ENCODE data around the gene C4orf36.
A peak's percentile ranks its signal among the peaks of the same experiment; 100 is the strongest.

Gene C4orf36, protein sequence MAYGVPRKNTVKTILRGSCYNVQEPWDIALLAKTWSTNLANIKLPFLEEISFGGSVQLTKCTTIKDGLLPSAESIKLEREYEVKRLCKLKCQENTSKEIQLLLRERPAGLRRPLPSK

DNA sequence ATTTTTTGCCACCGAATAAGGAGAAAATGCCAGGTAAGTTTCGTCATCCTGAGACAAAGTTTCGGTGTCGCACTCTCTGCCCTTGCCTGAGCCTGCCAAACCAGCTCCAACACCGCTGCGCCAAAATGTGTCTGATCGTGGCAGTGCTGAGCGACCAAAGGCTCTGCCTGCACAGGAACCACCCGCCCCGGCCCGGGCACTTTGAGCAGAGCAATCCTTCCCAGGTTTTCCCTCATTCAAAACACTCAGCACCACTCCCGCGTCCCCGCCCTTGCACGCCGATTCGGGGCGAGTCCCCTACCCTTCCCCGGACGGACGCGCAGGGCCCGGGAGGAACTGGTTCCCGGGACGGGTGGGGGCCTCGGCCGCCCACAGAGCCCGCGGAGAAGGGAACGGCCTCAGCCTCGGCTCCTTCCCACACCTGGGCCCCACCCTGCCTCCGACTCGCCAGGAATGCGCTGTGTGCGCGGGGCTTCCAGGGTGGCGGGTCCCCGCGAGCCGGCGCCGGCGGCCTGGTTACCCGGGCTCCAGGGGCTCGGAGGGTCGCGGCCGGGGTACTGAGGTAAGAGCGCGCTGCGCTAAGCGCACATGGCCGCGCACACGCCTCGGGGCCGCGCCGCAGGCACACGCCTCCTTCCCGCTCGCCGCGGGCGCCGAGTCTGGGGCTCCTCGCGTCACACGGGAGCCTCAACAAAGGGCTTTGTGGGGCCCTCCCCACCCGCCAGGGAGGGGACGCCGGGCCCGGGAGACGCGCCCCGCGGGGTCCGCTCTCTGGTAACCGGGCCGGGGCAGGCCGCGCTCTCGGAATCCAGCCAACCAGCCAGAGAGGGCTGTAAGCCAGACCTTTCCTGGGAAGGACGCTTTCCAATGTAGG, at the start of gene C4orf36:
TSS of gene C4orf36 (minus strand) at position 661 of the 874 bp plus-strand sequence. CDS start 902 bp downstream, outside the sequence.
- peak; percentile 50 for DNase-seq

GRCh38 chr4:86940920-86941460, 48.8 kb upstream of the C4orf36 start:
- DNase-seq = no peak

- DNase-seq = no peak
Measured at GRCh38 chr4:86939729-86940575, 47.7 kb upstream of the C4orf36 start.

DNA sequence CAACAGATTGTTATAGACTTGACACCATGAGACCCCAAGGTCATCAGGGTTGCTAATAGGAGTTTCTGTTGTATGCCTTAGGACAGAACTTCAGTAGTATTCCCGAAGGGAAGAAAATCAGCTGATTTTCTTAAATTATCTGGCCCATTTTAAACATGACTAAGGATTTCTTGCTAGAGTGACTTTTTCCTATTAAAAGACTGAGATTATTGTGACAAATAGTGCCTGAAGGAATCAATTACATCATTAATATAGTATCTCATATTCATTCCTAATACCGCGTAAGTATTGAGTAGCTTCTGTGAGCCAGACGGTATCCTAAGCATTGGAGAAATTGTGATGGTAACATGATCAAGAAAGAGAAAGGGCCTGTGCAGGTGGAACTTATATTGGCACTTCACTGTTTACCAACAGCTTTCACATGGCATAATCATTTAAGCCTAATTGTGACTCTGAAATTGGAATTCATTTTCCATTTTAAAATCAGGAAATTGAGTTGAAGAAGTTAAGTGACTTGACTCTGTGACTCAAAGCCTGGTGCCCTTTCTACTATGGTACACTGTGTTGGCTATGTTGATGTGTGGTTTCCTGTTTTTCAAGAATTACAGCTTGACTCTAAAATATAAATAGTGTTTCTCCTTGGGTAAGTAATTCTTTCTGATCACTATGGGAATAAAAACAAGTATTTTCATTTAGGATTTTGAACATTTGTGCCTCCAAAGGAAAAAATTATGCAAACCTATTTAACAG, 46.7 kb upstream of the C4orf36 start:
- DNase-seq = no peak

DNA sequence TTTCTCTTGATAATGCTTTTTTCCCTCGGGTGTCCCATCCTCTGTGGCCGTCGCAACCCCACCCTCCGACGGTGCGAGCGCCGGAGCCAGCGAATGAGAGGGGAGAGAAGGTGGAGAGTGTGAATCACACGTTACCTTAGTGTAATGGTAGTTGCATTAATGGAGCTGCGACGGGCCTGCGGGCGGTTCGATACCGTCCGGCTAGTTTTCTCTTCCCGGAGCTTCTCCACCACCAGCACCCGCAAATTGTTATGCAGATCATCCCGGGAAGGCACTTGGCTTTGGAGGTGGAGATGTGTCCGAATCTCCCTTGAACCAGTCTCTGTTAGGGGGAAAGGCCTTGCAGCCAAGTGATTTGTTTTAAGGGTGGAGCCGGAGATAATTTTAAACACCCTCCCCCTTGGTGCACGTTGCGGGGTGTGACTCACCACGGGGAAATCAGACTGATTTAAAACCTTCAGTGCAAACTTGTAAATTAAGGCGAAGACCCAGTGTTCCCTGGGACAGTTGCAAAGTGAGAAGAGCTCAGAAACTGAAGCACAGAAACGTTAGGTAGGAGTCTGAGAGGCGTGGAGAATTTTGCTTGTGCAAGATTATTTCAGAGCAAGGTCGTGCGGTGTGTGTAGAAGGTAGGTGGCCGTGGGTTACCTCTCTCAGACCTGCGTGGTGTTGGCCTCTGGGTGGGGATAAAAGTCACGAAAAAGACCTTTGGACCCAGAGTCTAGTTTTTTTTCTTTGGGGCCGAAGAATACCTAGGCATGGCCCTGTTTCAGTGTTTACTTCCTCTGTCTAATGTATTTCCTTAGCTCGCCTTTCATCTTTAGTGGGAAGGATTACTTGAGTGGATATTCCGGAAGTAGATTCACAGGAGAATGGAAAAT, 43.9 kb upstream of the C4orf36 start:
- peak; percentile 37 for DNase-seq

DNA sequence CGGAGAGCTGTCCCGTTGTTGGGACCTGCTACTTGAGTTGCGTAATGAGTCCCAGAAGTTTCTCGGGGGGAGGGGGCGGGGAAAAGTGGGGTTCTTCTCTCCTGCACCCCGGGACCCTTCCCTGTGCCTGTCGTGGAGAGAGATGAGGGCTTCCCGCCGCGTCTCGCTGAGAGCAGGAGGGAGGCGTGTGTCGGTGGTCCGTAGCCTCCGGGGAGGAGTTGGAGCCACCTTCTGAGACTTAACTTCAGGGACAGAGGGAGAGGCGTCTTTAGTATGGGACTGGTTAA, 43.3 kb upstream of the C4orf36 start:
- no peak for DNase-seq

GRCh38 chr4:86934771-86935565, 42.7 kb upstream of the C4orf36 start, which contains the start of gene AFF1:
TSS of gene AFF1 (plus strand) at chr4:86935011. CDS start at chr4:86948534, 13,523 bp downstream.
- peak; percentile 92 for DNase-seq

- no peak for DNase-seq
Measured at GRCh38 chr4:86934147-86934770, 42.0 kb upstream of the C4orf36 start.

DNA sequence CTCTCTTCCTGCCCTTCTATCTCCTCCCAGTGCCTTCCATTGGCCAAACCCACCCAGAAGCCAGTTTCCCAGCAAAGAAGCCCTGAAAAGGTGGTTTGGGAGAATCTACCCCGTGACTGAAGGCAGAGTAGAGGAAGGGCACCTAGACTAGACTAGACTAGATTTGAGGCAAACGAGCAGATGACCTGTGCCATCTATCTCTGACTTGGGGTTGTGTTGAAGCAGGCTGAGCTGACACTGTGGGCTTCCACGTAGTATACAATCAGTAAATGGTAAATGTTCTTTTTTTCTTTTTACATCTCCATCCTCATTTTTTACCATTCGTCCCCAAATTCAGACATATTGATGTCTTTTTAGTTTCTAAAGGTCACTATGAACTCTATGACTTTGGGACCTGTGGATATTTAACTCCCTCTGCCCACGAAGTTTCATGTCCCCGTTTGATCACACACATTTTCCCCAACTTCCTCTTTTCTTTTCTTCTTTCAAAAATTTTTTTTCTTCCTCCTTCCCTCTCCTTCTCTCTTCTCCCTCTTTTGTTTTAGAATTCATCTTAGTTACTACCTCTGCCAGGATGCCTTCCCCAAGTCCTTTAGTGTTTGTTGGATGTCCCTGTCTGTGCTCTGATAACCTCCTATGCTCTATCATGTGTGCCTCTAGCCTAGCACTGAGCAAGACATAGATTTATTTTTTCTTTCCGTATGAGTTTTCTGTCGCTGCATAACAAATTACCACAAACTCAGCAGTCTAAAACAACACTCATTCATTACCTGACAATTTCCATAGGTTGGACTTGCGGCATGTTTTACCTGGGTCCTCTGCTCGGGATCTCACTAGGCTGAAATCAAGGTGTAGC, 36.4 kb upstream of the C4orf36 start:
- DNase-seq = no peak

GRCh38 chr4:86927843-86928395, 35.7 kb upstream of the C4orf36 start:
- DNase-seq = no peak

DNA sequence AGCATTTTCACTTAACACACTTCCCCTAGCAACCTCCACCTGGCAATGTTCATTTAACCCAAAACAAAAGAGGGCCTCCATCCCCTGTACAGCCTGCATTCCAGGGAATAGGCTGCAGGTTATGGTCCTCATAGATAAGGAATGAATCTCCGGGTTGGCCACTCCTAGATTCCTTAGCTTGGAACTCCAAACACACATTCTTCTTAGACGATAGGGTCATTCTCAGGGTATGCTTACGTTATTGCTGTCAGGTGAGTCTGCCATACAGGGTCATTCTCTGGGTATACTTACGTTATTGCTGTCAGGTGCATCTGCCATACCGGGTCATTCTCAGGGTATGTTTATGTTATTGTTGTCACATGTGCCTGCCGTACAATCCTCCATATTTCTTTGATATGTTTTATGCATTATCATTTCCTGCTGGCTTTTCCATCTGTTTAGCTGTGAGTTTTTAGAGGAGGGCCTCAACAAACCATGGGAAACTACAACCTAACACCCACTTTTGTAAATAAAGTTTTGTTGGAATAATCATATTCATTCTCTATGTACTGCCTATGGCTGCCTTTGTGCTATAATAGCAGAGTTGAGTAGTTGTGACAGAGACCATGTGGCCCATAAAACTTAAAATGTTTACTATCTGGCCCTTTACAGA, 34.3 kb upstream of the C4orf36 start:
- no peak for DNase-seq

DNA sequence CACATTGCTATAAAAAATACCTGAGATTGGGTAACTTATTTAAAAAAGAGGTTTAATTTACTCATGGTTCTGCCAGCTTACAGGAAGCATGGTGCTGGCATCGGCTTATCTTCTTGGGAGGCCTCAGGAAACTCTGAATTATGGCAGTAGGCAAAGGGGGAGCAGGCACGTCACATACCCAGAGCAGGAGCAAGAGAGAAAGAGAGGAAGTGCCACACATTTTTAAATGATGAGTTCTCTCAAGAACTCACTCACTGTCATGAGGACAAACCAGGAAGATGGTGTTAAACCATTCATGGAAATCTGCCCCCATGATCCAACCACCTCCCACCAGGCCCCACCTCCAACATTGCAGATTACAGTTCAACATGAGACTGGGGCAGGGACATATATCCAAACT, 32.6 kb upstream of the C4orf36 start:
- DNase-seq = peak; percentile 32

DNA sequence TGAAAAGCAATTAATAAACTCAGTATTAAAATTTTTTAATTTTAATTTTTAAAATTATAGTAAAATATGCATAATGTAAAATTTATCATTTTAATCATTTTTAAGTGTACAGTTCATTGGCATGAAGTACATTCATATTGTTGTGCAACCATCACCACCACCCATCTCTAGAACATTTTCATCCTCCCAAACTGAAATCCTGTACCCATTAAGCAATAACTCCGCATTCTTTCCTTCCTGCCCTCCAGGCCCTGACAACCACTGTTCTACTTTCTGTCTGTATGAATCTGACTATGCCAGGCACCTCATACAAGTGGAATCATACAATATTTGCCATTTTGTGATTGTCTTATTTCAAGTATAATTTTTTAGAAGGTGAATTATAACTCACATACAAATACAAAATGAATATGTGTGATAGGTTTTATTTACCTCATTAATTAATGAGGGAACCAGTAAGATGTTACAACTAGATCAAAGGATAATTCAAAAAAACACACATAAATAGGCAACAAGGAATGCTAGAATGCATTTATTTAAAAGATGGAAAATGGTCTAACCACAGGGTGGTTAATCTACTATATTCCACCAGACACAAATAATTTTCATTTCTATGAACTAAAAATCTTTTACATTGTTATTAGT, 29.5 kb upstream of the C4orf36 start:
- DNase-seq = no peak

DNA sequence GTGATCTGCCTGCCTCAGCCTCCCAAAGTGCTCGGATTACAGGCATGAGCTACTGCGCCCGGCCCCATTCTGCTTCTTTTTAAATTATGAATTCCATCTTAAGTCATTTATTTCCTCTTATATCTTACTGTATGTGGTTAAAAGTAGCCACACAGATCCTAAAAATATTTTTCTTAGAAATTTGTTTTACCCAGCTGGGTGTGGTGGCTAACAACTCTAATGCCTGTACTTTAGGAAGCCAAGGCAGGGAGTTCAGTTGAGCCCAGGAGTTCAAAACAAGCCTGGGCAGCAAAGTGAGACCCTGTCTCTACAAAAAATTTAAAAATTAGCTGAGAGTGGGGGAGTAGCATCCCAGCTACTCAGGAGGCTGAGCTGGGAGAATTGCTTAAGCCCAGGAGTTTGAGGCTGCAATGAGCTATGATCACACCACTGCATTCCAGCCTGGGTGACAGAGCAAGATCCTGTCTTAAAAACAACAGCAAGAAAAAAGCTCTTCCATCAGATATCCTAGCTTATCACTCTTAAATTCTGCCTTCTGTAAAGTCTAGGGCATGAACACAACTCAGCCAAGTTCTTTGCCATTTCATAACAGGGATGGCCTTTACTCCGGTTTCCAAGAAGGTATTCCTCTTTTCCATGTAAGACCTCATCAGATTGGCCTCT, 27.5 kb upstream of the C4orf36 start:
- DNase-seq = no peak

DNA sequence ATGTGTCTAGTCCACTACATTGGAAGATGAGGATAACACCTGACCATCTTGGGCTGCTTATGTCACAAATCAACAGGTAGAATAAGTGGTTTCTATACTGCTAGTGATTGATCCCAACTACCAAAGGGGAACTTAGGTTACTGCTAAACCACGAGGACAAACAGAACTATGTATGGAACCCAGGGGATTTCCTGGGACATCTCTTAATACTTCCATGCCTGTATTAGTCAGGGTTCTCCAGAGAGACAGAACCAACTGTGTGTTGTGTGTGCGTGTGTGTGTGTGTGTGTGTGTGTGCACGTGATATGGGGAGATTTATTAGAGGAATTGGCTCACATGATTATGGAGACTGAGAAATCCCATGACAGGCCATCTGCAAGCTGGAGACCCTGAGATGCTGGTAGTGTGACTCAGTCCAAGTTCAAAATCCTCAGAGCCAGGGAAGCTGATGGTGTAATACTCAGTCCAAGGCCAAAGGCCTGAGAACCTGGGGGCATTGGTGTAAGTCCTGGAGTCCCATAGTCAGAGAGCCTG, 26.4 kb upstream of the C4orf36 start:
- no peak for DNase-seq

DNA sequence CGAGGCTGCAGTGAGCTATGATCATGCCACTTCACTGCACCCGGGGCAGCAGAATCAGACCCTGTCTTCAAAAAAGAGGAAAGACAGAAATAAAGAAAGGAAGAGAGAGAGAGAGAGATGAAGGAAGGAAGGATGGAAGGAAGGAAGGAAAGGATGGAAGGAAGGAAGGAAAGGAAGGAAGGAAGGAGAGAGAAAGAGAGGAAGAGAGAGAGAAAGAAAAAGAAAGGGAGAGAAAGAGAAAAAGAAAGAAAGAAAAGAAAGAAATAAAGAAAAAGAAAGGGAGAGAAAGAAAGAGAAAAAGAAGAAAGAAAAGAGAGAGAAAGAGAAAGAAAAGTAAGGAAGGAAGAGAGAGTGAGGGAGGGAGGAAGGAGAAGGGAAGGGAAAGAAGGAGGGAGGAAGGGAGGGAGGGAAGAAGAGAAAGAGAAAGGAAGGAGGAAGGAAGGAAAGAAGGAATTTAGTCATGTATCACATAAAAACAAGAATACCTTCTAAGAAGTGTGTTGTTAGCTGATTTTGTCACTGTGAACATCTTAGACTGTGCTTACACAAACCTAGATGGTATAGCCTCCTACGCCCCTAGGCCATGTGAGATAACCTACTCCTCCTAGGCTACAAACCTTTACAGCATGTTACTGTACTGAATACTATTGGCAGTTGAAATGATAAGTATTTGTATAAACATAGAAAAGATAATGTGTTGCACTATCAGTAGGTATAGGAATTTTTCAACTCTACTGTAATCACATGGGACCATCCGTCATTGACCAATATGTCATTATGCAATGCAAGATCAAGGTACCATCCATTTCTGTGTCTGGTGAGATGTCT, 25.2 kb upstream of the C4orf36 start:
- DNase-seq = no peak

Measured in GDM1 (cell line).